NB4 (cell line): ENCODE results near the gene SHTN1.
A peak's percentile ranks its signal among the peaks of the same experiment; 100 is the strongest.

ENCODE experiments used
- DNase-seq: peaks from one replicate; pipeline ENCODE4 v3.0.0; 2010; ENCODE audit warnings: low read depth
- H3K4me3 ChIP-seq: one replicate; pipeline ENCODE4 v1.5.1; 2011; ENCODE audit warnings: mild to moderate bottlenecking, low read depth, low read length, moderate library complexity
- MYC ChIP-seq: IDR thresholded peaks from 2 replicates; pipeline ENCODE4 v1.6.1; 2011; ENCODE audit warnings: low read depth, low read length
- POLR2A ChIP-seq: IDR thresholded peaks from 2 replicates; pipeline ENCODE4 v1.6.1; 2011; ENCODE audit warnings: mild to moderate bottlenecking; ENCODE audit not compliant: insufficient read length; ENCODE audit errors: extremely low read depth
- TF ChIP-seq, protein P1 (sequence below): IDR thresholded peaks from 2 replicates; pipeline ENCODE4 v1.6.1; 2011; ENCODE audit warnings: low read depth, low read length
- TF ChIP-seq, protein P2 (sequence below): IDR thresholded peaks from one replicate; pipeline ENCODE4 v1.5.1; 2012; ENCODE audit warnings: low read depth, low read length

SHTN1 gene

DNA sequence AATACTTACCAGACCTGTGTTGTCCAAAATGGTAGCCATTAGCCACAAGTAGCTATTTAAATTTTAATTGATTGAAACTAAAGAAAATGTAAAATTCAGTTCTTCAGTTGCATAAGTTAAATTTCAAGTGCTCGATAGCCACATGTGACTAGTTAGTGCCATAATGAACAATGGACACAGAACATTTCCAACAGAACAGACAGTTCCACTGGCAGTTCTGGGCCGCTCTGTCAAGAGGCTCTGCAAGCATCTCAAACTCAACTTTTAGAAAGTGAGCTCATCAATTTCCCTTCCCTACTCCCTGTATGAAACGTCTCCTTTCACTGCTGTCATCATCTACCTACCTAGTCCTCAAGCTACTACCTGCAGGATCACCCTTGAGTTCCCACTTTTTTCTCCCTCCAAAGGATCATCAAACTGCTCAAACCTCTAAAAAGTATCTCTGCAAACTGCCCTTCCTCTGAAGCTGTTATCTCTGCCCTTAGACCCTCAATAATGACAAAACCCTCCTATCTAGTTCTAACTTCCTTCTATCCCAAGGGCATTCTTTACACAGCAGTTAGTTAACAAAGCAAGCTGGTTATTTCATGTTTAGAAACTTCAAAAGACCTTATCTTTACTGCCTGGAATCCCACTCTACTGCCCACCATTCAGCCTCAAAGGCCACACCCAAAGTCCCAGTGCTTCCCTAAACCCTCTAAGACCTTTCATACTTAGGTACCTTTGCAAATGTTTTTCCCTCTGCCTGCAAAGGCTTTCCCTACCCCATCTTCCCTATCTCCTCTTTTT lies 20.6 kb downstream of the SHTN1 start:
- DNase-seq, result no peak
- no peak for TF ChIP-seq MYC
- TF ChIP-seq, protein P1, sequence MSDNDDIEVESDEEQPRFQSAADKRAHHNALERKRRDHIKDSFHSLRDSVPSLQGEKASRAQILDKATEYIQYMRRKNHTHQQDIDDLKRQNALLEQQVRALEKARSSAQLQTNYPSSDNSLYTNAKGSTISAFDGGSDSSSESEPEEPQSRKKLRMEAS, result no peak
- no peak for TF ChIP-seq POLR2A
- TF ChIP-seq, protein P2, sequence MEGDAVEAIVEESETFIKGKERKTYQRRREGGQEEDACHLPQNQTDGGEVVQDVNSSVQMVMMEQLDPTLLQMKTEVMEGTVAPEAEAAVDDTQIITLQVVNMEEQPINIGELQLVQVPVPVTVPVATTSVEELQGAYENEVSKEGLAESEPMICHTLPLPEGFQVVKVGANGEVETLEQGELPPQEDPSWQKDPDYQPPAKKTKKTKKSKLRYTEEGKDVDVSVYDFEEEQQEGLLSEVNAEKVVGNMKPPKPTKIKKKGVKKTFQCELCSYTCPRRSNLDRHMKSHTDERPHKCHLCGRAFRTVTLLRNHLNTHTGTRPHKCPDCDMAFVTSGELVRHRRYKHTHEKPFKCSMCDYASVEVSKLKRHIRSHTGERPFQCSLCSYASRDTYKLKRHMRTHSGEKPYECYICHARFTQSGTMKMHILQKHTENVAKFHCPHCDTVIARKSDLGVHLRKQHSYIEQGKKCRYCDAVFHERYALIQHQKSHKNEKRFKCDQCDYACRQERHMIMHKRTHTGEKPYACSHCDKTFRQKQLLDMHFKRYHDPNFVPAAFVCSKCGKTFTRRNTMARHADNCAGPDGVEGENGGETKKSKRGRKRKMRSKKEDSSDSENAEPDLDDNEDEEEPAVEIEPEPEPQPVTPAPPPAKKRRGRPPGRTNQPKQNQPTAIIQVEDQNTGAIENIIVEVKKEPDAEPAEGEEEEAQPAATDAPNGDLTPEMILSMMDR, result no peak
- no peak overlapping the region for H3K4me3 ChIP-seq

DNA sequence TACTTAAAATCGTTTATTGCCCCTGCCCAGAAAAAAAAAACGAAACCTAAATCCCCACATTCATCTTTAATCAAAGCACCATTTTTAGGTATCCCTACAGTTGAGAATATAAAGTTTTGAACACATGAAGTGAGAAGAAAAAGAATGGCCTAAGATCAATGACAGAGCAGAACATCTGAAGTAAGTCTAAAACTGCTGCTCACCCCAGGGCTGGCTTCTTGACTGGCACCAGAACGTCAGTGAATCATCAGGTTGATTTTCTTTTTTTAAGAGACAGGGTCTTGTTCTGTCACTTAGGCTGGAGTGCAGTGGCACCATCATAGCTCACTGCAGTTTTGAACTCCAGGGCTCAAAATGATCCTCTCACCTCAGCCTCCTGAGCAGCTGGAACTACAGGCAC lies 24.9 kb downstream of the SHTN1 start:
- no peak for DNase-seq
- no peak overlapping the region for H3K4me3 ChIP-seq
- TF ChIP-seq, protein P1, result no peak
- TF ChIP-seq, protein P2, result no peak
- TF ChIP-seq POLR2A (no peak), MYC (no peak)

DNA sequence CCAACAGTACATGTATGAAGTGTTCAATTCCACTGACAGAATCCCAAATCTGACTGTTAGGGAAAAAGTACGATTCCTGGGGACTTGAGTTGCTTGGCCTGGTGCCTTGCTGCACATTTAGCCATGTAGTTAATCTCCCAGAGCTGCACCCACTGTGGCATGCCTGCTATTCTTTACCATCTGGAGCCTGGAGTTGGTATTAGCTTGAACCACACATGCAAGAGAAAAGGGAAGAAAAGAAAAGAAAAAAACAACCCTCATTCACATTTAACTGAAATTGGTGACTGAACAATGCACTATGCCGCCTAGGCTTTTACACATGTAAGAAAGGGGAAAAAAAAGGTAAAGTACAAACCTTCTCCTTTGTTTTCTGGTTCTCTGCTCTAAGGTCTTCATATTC lies 26.1 kb downstream of the SHTN1 start:
- TF ChIP-seq POLR2A (no peak), MYC (no peak)
- TF ChIP-seq, protein P1, result no peak
- TF ChIP-seq, protein P2, result no peak
- DNase-seq, result no peak
- no peak overlapping the region for H3K4me3 ChIP-seq

DNA sequence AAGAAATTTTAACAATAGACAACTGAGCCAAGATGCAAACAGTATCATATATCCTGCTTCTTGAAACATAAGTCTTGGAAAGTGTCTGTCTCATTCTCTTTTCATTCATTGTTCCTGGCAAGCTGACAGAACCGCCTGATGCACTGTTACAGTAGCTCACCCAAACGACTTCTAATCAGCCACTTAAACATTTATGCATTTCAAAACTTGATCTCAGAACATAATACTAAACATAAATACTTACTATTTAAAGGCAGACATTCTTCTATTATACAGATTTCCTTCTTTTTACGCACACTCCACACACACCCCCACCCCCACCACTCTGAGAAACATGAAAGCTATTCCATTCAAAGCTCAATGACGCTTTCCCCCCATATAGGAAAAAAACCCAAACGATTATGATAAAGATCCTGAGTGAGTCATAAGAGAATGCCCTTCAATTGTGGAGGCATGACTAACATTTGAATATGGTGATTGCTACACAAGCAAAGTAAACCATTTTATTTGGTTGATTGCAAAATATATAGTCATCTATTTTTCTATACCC lies 30.5 kb downstream of the SHTN1 start:
- H3K4me3 ChIP-seq, result no peak overlapping the region
- peak; percentile 13 for DNase-seq
- TF ChIP-seq MYC, result no peak
- TF ChIP-seq POLR2A, result no peak
- TF ChIP-seq, protein P2, result no peak
- TF ChIP-seq, protein P1, result no peak

DNA sequence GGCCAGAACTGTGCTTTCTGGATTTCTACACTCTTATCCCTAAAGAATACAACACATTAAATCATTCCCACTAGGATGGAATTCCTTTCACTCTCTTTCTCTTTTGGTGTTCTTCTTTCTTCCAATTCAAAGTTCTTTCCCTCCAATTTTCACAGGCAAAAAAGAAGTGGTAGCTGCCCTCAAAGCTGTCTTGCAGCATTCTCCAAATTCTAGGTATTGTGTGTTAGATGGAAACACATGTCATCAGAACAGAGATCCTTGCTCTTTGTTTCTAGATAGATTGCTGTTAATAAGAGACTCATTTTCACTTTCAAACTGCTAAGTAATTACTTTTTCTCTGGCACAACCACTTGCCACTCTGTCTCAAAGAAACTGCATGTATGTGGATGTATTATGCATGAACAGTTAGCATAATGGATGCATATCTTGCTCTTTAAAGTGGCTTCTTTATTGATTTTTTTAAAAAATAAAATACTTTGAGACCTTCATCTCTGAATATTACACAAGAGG lies 31.0 kb downstream of the SHTN1 start:
- DNase-seq, result no peak
- TF ChIP-seq, protein P1, result no peak
- TF ChIP-seq, protein P2, result no peak
- TF ChIP-seq MYC (no peak), POLR2A (no peak)
- H3K4me3 ChIP-seq, result no peak overlapping the region
